Measurements from ENCODE around the gene ZSCAN20. TPM values are rescaled to one million over a fixed set of nuclear protein-coding genes. Genes with fewer than 3 reads are reported as not detected.

ZSCAN20 gene
- total RNA-seq, result 9.4 TPM

DNA sequence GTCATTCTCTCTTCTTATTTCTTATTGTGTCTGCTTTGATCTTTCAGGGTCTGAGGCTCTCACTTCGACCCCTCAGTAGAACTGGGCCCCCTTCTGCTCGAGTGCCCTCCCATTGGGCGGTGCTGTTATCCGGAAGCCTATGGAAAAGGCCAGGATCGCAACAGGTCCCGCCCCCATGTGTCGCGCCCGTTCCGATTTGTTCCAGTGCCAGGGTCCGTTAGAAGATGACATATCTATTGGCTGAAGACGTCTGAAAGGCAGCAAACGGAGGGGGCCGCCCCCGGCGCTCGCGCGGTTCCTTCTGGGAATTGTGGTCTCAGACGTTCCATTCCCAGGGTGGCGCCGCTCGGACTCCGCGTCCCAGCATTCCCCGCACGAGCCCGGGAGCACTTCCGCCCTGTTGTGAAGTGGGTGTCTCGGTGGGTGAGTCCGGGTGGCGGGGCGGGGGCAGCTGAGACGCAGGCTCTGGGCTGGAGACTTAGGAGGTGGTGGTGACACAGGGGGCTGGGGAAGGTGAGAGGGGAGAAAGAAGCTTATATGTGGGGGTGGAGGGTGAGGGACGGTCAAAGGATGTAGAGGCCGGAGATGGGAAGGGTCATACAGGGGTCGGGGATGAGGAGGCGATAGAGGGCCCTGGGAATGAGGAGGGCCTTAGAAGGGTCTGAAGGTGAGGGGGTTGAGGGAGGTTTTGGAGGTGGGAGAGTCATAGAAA is at the start of gene ZSCAN20:
Gene ZSCAN20, plus strand, starts transcription at position 377 of the 712 bp plus-strand sequence. CDS start 6,644 bp downstream, outside the sequence.
- DNase-seq (ENCODE audit: low spot score), result peak; percentile 98

GRCh38 chr1:33424205-33424604 is 48.2 kb upstream of the ZSCAN20 start:
- DNase-seq (ENCODE audit: low spot score), result no peak

GRCh38 chr1:33424610-33425009 is 47.8 kb upstream of the ZSCAN20 start:
- no peak for DNase-seq (ENCODE audit: low spot score)

- DNase-seq (ENCODE audit: low spot score), result no peak
Observed at GRCh38 chr1:33425900-33426299, 46.5 kb upstream of the ZSCAN20 start.

DNA sequence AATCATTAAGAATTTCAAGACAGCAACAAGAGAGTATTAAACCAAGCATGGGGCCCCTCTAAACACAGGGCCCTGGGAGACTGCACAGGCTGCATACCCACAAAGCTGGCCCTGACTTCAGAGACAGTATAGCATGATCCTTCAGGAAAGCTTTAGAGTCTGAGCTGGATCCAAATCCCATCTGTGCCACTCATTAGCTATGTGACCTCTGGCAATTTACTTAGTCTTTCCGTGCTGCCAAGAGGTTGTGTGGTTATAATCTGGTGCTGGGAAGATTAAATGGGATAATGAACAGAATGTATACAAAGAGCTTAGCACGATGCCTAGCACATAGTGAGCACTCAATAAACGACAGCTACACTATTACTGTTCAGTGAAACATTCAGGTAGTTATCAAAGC is 45.5 kb upstream of the ZSCAN20 start:
- no peak for DNase-seq (ENCODE audit: low spot score)

GRCh38 chr1:33428661-33429060 is 43.8 kb upstream of the ZSCAN20 start:
- no peak for DNase-seq (ENCODE audit: low spot score)

DNA sequence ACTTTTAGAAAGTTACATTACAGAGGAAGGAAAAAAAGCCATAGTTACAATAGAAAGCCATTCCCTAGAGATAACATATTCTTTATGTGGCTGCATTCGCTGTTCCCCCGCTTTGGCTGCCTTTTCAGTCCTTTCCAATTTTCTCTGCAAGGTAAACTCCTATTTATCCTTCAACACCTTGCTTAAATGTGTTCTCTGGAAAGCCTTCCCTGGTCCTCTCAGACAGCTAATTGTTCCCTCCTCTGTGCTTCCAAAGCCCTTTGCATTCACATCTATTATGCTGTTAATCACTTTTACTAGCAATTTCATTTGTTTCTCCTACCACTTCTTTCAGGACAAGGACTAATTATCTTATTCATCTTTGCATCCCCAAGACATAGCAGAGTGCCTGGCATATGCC is 43.1 kb upstream of the ZSCAN20 start:
- no peak for DNase-seq (ENCODE audit: low spot score)

GRCh38 chr1:33429856-33430691 is 42.4 kb upstream of the ZSCAN20 start:
- no peak for DNase-seq (ENCODE audit: low spot score)

- DNase-seq (ENCODE audit: low spot score), result peak; percentile 97
Observed at GRCh38 chr1:33430692-33431593, 41.5 kb upstream of the ZSCAN20 start, which contains the start of gene PHC2. Gene PHC2, minus strand, starts transcription at chr1:33431095. Its CDS starts 55,556 bp downstream, at chr1:33375539.

- DNase-seq (ENCODE audit: low spot score), result peak; percentile 60
Observed at GRCh38 chr1:33433509-33434362, 38.7 kb upstream of the ZSCAN20 start.

DNA sequence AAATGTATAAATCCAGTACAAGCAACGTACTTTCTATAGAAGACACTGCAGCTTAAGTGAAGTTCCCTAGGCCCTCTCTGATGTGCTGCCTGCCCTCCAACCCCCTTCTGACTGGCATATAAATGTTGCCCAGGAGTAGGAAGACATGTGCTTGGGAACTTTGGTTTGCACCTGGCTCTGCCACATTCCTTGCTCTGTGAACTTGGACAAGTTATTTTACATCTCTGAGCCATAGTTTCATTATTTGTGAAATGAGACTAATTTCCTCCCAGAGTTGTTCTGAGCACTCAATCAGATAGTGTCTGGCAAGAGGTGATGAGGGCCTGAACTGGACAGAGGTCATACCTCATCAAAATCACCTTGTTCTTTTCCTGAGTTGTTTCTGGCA is 38.1 kb upstream of the ZSCAN20 start:
- no peak for DNase-seq (ENCODE audit: low spot score)

- DNase-seq (ENCODE audit: low spot score), result no peak
Observed at GRCh38 chr1:33435096-33435820, 37.2 kb upstream of the ZSCAN20 start.

DNA sequence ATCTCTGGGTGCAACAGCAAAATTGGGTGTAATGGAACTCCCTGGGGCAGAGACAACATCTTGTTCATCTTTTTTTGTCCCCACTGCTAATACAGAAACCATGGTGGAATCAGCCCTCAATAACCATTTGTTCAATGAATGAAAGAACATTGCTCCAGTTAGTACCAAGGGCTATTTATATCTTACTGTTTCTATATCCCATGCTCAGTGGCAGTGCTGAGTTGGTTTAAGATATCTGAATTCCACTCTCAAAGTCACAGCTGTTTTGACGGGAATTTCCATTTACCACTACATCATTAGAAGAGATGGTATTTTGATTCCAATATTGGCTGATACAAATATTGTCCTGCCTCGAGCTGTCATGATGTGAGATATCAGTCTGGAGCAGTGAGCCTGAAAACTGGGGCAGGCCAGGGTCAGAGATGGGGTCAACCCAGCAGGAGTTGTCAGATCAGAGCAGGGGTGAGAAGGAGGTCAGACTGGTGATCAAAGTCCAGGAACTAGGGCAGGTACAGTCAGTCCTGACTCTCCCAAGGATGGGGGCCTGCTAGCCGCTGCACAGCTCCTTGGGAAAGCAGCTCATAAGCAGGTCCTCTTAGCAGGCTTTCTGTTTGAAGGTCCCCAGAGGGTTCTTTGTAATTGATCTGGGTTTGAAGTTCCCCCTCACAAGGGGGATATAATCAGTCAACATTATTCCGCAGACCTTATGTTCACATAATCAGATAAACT is 35.7 kb upstream of the ZSCAN20 start:
- no peak for DNase-seq (ENCODE audit: low spot score)

- no peak for DNase-seq (ENCODE audit: low spot score)
Observed at GRCh38 chr1:33438364-33439160, 33.9 kb upstream of the ZSCAN20 start.

DNA sequence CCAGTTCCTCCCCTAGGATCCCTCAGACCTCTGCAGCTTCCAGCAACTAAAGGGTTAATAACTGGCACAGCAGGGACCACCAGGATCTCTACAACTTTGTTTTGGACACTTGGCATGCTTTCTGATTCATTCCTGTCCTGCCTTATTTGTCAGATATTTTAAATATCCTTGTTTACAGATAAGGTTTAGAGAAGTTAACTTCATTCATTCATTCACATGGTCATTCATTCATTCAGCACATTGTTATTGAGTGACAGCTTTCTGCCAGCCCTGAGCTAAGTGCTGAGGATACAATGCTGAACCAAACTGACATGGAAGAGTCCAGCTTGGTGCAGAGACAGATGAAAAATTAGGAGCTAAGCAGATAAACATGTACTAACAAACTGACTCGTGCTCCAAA is 32.8 kb upstream of the ZSCAN20 start:
- DNase-seq (ENCODE audit: low spot score), result no peak

DNA sequence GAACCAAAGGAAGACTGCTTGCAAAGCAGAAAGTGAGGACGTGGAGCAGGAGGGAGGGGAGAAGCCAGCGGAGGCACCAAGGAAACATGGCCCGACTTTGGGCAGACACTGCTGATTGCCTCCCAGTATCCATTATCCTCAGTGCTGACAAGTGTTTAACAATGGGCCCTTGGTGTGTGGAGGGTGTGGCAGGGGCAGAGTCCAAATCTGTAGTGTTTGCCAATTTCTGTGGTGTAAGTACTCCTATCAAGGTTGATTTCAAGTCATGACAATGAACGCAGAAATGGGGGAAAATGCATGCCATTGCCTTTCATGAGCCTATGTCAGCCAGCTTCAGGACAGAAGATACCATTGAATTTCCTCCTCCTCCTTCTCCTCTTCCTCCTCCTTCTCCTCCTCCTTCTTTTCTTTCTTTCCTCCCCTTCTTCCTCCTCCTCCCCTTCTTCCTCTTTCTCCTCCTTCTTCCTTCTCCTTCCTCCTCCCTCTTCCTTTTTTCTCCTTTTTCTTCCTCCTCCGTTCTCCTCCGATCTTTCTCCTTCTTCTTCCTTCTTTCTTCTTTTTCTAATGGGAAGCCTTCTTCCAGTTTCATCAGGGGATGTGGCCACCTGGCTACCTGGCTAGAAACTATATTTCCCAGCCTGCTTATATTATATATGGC is 31.2 kb upstream of the ZSCAN20 start:
- no peak for DNase-seq (ENCODE audit: low spot score)

DNA sequence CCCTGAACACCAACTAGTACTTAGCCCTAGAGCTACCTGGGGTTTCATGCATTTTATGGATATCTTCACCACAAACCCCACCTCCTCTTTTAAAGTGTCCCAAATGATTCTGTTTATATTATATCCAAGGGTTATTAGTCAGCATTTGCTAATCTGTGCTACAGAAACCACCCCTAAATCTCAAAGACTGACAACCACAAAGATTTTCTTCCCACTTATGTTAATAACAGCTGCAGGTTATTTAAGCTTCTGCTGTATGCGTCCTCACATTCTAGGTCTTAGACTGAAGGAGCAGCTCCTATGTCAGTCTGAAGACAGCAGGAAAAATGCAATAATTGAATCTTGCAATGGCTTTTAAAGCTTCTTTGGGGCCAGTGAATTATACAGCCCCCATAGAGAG is 30.3 kb upstream of the ZSCAN20 start:
- DNase-seq (ENCODE audit: low spot score), result no peak

DNA sequence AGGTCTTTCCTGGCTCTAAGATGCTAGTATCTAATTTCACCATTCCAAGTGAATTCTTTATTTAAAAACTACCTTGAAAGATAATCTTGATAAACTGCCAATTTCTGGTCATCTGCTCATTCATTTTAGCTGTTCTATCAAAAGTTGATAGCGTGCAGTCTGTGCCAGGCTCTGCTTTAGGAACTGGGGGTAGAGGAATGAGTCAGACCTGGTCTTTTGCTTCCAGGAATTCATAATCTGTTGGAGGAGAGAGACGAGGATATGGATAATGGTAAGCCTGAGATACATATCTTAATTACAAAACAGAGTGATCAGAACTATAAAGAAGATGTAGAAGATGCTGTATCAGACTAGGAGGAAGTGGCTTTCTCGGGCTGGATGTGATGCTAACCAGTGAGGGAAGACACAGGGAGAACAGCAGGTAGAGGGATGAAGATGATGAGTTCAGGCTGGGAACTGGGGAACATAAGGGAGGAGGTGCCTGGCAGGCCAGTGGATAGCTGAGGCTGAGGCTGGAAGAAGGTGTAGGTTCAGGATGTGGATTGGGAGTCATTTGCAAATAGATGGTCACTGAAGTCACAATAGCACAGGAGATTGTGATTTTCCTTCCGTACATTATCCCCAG is 29.3 kb upstream of the ZSCAN20 start:
- DNase-seq (ENCODE audit: low spot score), result no peak

Data from mucosa of gallbladder (tissue), 1 donor.